Nephron progenitor cell (in vitro differentiated cells): Measurements from ENCODE around the gene LMAN2.

Experiments
- DNase-seq: peaks from one replicate; pipeline ENCODE4 v3.0.0; 2021
- H3K27ac Mint-ChIP-seq: 2 replicates; pipeline ENCODE4 v1.8.0; 2021; ENCODE audit warnings: mild to moderate bottlenecking, moderate library complexity, mixed read lengths
- H3K27me3 Mint-ChIP-seq: 2 replicates; pipeline ENCODE4 v1.8.0; 2021; ENCODE audit warnings: mild to moderate bottlenecking, low read depth, mixed read lengths; ENCODE audit not compliant: poor library complexity
- H3K36me3 Mint-ChIP-seq: 2 replicates; pipeline ENCODE4 v1.8.0; 2021; ENCODE audit warnings: low read depth, mixed read lengths
- H3K4me1 Mint-ChIP-seq: 2 replicates; pipeline ENCODE4 v1.8.0; 2021; ENCODE audit warnings: mixed read lengths
- H3K4me3 Mint-ChIP-seq: 2 replicates; pipeline ENCODE4 v1.8.0; 2021; ENCODE audit warnings: mild to moderate bottlenecking, moderate library complexity, mixed read lengths
- H3K9me3 Mint-ChIP-seq: 2 replicates; pipeline ENCODE4 v1.8.0; 2021; ENCODE audit warnings: mild to moderate bottlenecking, moderate library complexity, mixed read lengths
- CTCF ChIP-seq: fragments of 200-600 bp; sonication (generic); IDR thresholded peaks from 2 replicates; pipeline ENCODE4 v1.5.0; 2021; ENCODE audit warnings: antibody characterized with exemption

Gene LMAN2

GRCh38 chr5:177366528-177367322, 15.3 kb upstream of the LMAN2 start:
- Mint-ChIP-seq H3K4me3 (peak overlapping the region; percentile 87), H3K9me3 (no peaks in the 10 kb centered on the region)
- TF ChIP-seq CTCF: no peak

GRCh38 chr5:177365845-177366527, 14.5 kb upstream of the LMAN2 start:
- Mint-ChIP-seq H3K36me3 (no peaks in the 10 kb centered on the region), H3K9me3 (no peaks in the 10 kb centered on the region), H3K27me3 (peaks cover 14% of the 10 kb centered on the region), H3K4me3 (peak overlapping the region; percentile 87), H3K4me1 (peaks cover 60% of the 10 kb centered on the region), H3K27ac (peak overlapping the region; percentile 87)
- DNase-seq: no peak
- no peak for TF ChIP-seq CTCF

More at GRCh38 chr5:177366528-177367322, 15.3 kb upstream of the LMAN2 start:
- H3K4me1 Mint-ChIP-seq: peaks cover 64% of the 10 kb centered on the region
- peak; percentile 94 for DNase-seq
- H3K27ac Mint-ChIP-seq: peak overlapping the region; percentile 94
- H3K27me3 Mint-ChIP-seq: peaks cover 14% of the 10 kb centered on the region
- H3K36me3 Mint-ChIP-seq: no peaks in the 10 kb centered on the region

- Mint-ChIP-seq H3K4me3 (peak overlapping the region; percentile 28), H3K27me3 (peaks cover 22% of the 10 kb centered on the region), H3K9me3 (no peaks in the 10 kb centered on the region), H3K36me3 (no peaks in the 10 kb centered on the region), H3K4me1 (peaks cover 54% of the 10 kb centered on the region), H3K27ac (no peak overlapping the region)
- no peak for TF ChIP-seq CTCF
- no peak for DNase-seq
Observed at GRCh38 chr5:177364159-177364962, 12.9 kb upstream of the LMAN2 start.

- peaks cover 47% of the 10 kb centered on the region for H3K4me1 Mint-ChIP-seq
- peak overlapping the region; percentile 74 for H3K4me3 Mint-ChIP-seq
- no peak overlapping the region for H3K27ac Mint-ChIP-seq
- no peaks in the 10 kb centered on the region for H3K36me3 Mint-ChIP-seq
- peaks cover 18% of the 10 kb centered on the region for H3K27me3 Mint-ChIP-seq
- H3K9me3 Mint-ChIP-seq: no peaks in the 10 kb centered on the region
- TF ChIP-seq CTCF: no peak
- DNase-seq: no peak
Observed at GRCh38 chr5:177363565-177363964, 12.1 kb upstream of the LMAN2 start.

GRCh38 chr5:177362610-177363507, 11.4 kb upstream of the LMAN2 start:
- TF ChIP-seq CTCF: no peak
- peaks cover 18% of the 10 kb centered on the region for H3K27me3 Mint-ChIP-seq
- H3K4me1 Mint-ChIP-seq: peaks cover 42% of the 10 kb centered on the region
- H3K27ac Mint-ChIP-seq: no peak overlapping the region
- no peaks in the 10 kb centered on the region for H3K9me3 Mint-ChIP-seq
- DNase-seq: peak; percentile 81
- no peaks in the 10 kb centered on the region for H3K36me3 Mint-ChIP-seq
- H3K4me3 Mint-ChIP-seq: peak overlapping the region; percentile 74
